Endothelial cell (in vitro differentiated cells): ENCODE data around the gene LILRB5. TPM values are rescaled to one million over a fixed set of nuclear protein-coding genes. Genes with fewer than 3 reads are reported as not detected.
"Not testable (repeated sequence)": the region's sequence is repeated elsewhere in the genome, so short reads cannot be mapped to it uniquely, and the experiment has no call there.

ENCODE experiments used
- DNase-seq: peaks from one replicate; pipeline ENCODE4 v3.0.0; 2021; ENCODE audit warnings: low spot score
- H3K27ac Mint-ChIP-seq: one replicate; pipeline ENCODE4 v1.8.0; 2021; ENCODE audit warnings: mixed read lengths, inconsistent platforms; ENCODE audit not compliant: unreplicated experiment
- H3K27me3 Mint-ChIP-seq: one replicate; pipeline ENCODE4 v1.8.0; 2021; ENCODE audit warnings: mild to moderate bottlenecking, moderate library complexity, mixed read lengths, inconsistent platforms; ENCODE audit not compliant: unreplicated experiment
- H3K36me3 Mint-ChIP-seq: one replicate; pipeline ENCODE4 v1.8.0; 2021; ENCODE audit warnings: mild to moderate bottlenecking, low read depth, mixed read lengths, inconsistent platforms; ENCODE audit not compliant: unreplicated experiment
- H3K4me1 Mint-ChIP-seq: one replicate; pipeline ENCODE4 v1.8.0; 2021; ENCODE audit warnings: mild to moderate bottlenecking, mixed read lengths, inconsistent platforms; ENCODE audit not compliant: unreplicated experiment
- H3K4me3 Mint-ChIP-seq: one replicate; pipeline ENCODE4 v1.8.0; 2021; ENCODE audit warnings: mild to moderate bottlenecking, mixed read lengths, inconsistent platforms; ENCODE audit not compliant: unreplicated experiment
- H3K9me3 Mint-ChIP-seq: one replicate; pipeline ENCODE4 v1.8.0; 2021; ENCODE audit warnings: mixed read lengths, inconsistent platforms; ENCODE audit not compliant: unreplicated experiment
- CTCF ChIP-seq: fragments of 200-600 bp; sonication (generic); IDR thresholded peaks from one replicate; pipeline ENCODE4 v1.5.0; 2021; ENCODE audit warnings: antibody characterized with exemption; ENCODE audit not compliant: unreplicated experiment
- total RNA-seq: library from RNA; stranded (reverse); fragmentation: NEBNext Ultra II Directional; extraction: Animal tissue kit (Norgen Biotek cat#: 25700); gene quantifications from one replicate; pipeline ENCODE4 v1.2.1, GENCODE V29; 2021; ENCODE audit not compliant: unreplicated experiment

The LILRB5 gene
- total RNA-seq, 1 donor from 2014 or later, result not detected

GRCh38 chr19:54207676-54207982 is 49.4 kb downstream of the LILRB5 start:
- Mint-ChIP-seq H3K4me1 (peaks cover 15% of the 10 kb centered on the region), H3K27me3 (peaks cover 12% of the 10 kb centered on the region), H3K36me3 (peaks cover 39% of the 10 kb centered on the region), H3K4me3 (no peak overlapping the region), H3K9me3 (no peaks in the 10 kb centered on the region), H3K27ac (no peak overlapping the region)
- TF ChIP-seq CTCF, result no peak
- no peak for DNase-seq

- not testable (repeated sequence) for H3K9me3 Mint-ChIP-seq, DNase-seq, H3K4me3 Mint-ChIP-seq, H3K27ac Mint-ChIP-seq
- Mint-ChIP-seq H3K36me3 (peaks cover 39% of the 10 kb centered on the region), H3K4me1 (peaks cover 19% of the 10 kb centered on the region), H3K27me3 (peaks cover 11% of the 10 kb centered on the region)
Measured at GRCh38 chr19:54207193-54207592, 49.9 kb downstream of the LILRB5 start.

GRCh38 chr19:54206831-54207177 is 50.3 kb downstream of the LILRB5 start:
- Mint-ChIP-seq H3K27me3 (peaks cover 11% of the 10 kb centered on the region), H3K36me3 (peaks cover 40% of the 10 kb centered on the region), H3K4me3 (no peak overlapping the region), H3K9me3 (no peaks in the 10 kb centered on the region), H3K27ac (no peak overlapping the region), H3K4me1 (peaks cover 23% of the 10 kb centered on the region)
- DNase-seq, result no peak
- no peak for TF ChIP-seq CTCF

GRCh38 chr19:54206030-54206830 is 50.8 kb downstream of the LILRB5 start:
- Mint-ChIP-seq H3K4me3 (no peak overlapping the region), H3K4me1 (peaks cover 28% of the 10 kb centered on the region), H3K27ac (no peak overlapping the region), H3K27me3 (peaks cover 12% of the 10 kb centered on the region), H3K9me3 (no peaks in the 10 kb centered on the region), H3K36me3 (peaks cover 41% of the 10 kb centered on the region)
- TF ChIP-seq CTCF, result no peak
- DNase-seq, result no peak

GRCh38 chr19:54204767-54205468 is 52.2 kb downstream of the LILRB5 start:
- peaks cover 30% of the 10 kb centered on the region for H3K4me1 Mint-ChIP-seq
- no peak overlapping the region for H3K4me3 Mint-ChIP-seq
- no peaks in the 10 kb centered on the region for H3K9me3 Mint-ChIP-seq
- DNase-seq, result no peak
- H3K27ac Mint-ChIP-seq, result peak overlapping the region; percentile 11
- H3K27me3 Mint-ChIP-seq, result peaks cover 7% of the 10 kb centered on the region
- no peak for TF ChIP-seq CTCF
- H3K36me3 Mint-ChIP-seq, result peaks cover 36% of the 10 kb centered on the region
